WERI-Rb-1 (cell line): Measurements from ENCODE around the gene PROZ.
A peak's percentile ranks its signal among the peaks of the same experiment; 100 is the strongest.

Source experiments
- DNase-seq: peaks from one replicate; pipeline ENCODE4 v3.0.0-alpha.2; 2020
- H3K27ac ChIP-seq: fragments of 250-450 bp; sonication (Bioruptor Pico); 2 replicates; pipeline ENCODE4 v1.5.1; 2020; ENCODE audit warnings: mild to moderate bottlenecking, moderate library complexity
- H3K27me3 ChIP-seq: fragments of 250-450 bp; sonication (Bioruptor Pico); 2 replicates; pipeline ENCODE4 v1.5.1; 2021; ENCODE audit warnings: mild to moderate bottlenecking, low read depth, moderate library complexity; ENCODE audit not compliant: insufficient read depth, severe bottlenecking
- H3K36me3 ChIP-seq: fragments of 250-450 bp; sonication (Bioruptor Pico); 2 replicates; pipeline ENCODE4 v1.5.1; 2020; ENCODE audit warnings: mild to moderate bottlenecking, moderate library complexity
- H3K4me3 ChIP-seq: 2 replicates; pipeline ENCODE4 v1.5.1; 2011; ENCODE audit warnings: low read depth, mild to moderate bottlenecking, control low read depth, low read length
- H3K9me3 ChIP-seq: fragments of 250-450 bp; sonication (Bioruptor Pico); 2 replicates; pipeline ENCODE4 v1.5.1; 2021; ENCODE audit warnings: mild to moderate bottlenecking, moderate library complexity; ENCODE audit not compliant: severe bottlenecking
- CTCF ChIP-seq: IDR thresholded peaks from 2 replicates; pipeline ENCODE4 v1.5.1; 2011; ENCODE audit warnings: low read depth, mild to moderate bottlenecking, control low read depth, inconsistent platforms, low read length

Gene PROZ

GRCh38 chr13:113149711-113150549 lies 8.5 kb upstream of the PROZ start:
- Histone ChIP-seq H3K4me3 (no peak overlapping the region), H3K36me3 (no peaks in the 10 kb centered on the region), H3K27ac (no peak overlapping the region), H3K9me3 (no peaks in the 10 kb centered on the region), H3K27me3 (no peaks in the 10 kb centered on the region)
- no peak for DNase-seq
- TF ChIP-seq CTCF, result no peak

- H3K27me3 ChIP-seq, result no peaks in the 10 kb centered on the region
- H3K4me3 ChIP-seq, result no peak overlapping the region
- H3K36me3 ChIP-seq, result no peaks in the 10 kb centered on the region
- no peak for DNase-seq
- H3K9me3 ChIP-seq, result no peaks in the 10 kb centered on the region
- no peak for TF ChIP-seq CTCF
- no peak overlapping the region for H3K27ac ChIP-seq
Observed at GRCh38 chr13:113150550-113151365, 7.7 kb upstream of the PROZ start.

- no peak overlapping the region for H3K4me3 ChIP-seq
- DNase-seq, result peak; percentile 8
- no peak for TF ChIP-seq CTCF
- no peaks in the 10 kb centered on the region for H3K27me3 ChIP-seq
- H3K9me3 ChIP-seq, result peaks cover 4% of the 10 kb centered on the region
- H3K36me3 ChIP-seq, result no peaks in the 10 kb centered on the region
- H3K27ac ChIP-seq, result no peak overlapping the region
Observed at GRCh38 chr13:113151745-113152690, 6.4 kb upstream of the PROZ start.

- no peaks in the 10 kb centered on the region for H3K36me3 ChIP-seq
- H3K27ac ChIP-seq, result peak overlapping the region; percentile 45
- DNase-seq, result no peak
- peak overlapping the region; percentile 42 for H3K4me3 ChIP-seq
- H3K27me3 ChIP-seq, result no peaks in the 10 kb centered on the region
- H3K9me3 ChIP-seq, result peaks cover 4% of the 10 kb centered on the region
- TF ChIP-seq CTCF, result no peak
Observed at GRCh38 chr13:113152691-113152983, 5.8 kb upstream of the PROZ start.

- no peaks in the 10 kb centered on the region for H3K36me3 ChIP-seq
- TF ChIP-seq CTCF, result 0 out of 2 replicates have a peak, but pooled peaks have one; percentile 2
- DNase-seq, result peak; percentile 58
- H3K27ac ChIP-seq, result peak overlapping the region; percentile 45
- no peaks in the 10 kb centered on the region for H3K27me3 ChIP-seq
- H3K9me3 ChIP-seq, result peaks cover 4% of the 10 kb centered on the region
- H3K4me3 ChIP-seq, result peak overlapping the region; percentile 42
Observed at GRCh38 chr13:113152984-113153809, 5.3 kb upstream of the PROZ start.
